Endothelial cell of umbilical vein (primary cell): ENCODE results near the gene MISFA.

Source experiments
- CTCF ChIP-seq, 2 donors: IDR thresholded peaks; 1 replicate in 1 of 2; 2 replicates in 1 of 2; pipeline ENCODE4 v1.5.1; 2011; ENCODE audit warnings: low read length in 2 of 2, mild to moderate bottlenecking in 2 of 2, moderate library complexity in 2 of 2, control low read depth in 1 of 2, inconsistent platforms in 1 of 2, low read depth in 1 of 2; ENCODE audit not compliant: insufficient read depth in 1 of 2; ENCODE audit errors: extremely low read depth in 1 of 2
- EZH2 ChIP-seq: IDR thresholded peaks from 2 replicates; pipeline ENCODE4 v1.6.1; 2012; ENCODE audit warnings: borderline replicate concordance, low read depth, mild to moderate bottlenecking, moderate library complexity, low read length, inconsistent platforms; ENCODE audit not compliant: severe bottlenecking
- POLR2A ChIP-seq: IDR thresholded peaks from 2 replicates; pipeline ENCODE4 v1.6.1; 2012; ENCODE audit warnings: low read depth, mild to moderate bottlenecking, control low read depth, low read length
- TF ChIP-seq, protein P1 (sequence below): IDR thresholded peaks from 2 replicates; pipeline ENCODE4 v1.6.1; 2011; ENCODE audit not compliant: insufficient read depth, insufficient read length

GRCh38 chr11:18608376-18608775 lies 8.8 kb downstream of the MISFA start:
- TF ChIP-seq CTCF (IDR thresholded peaks at IDR 0.05; ENCODE audit: extremely low read depth in 1 of 2, insufficient read depth in 1 of 2, low read depth in 1 of 2, low read length in 2 of 2), result no peak
- TF ChIP-seq, protein P1, sequence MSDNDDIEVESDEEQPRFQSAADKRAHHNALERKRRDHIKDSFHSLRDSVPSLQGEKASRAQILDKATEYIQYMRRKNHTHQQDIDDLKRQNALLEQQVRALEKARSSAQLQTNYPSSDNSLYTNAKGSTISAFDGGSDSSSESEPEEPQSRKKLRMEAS, result no peak
- TF ChIP-seq EZH2, result no peak
- no peak for TF ChIP-seq POLR2A
